ENCODE measurements around the gene FXYD6. TPM values are rescaled to one million over a fixed set of nuclear protein-coding genes. Genes with fewer than 3 reads are reported as not detected.

Gene FXYD6
- total RNA-seq, 3 donors from 2014 or later, result 10.2 to 246 (median 15.9) TPM

- no peaks in the 10 kb centered on the region for H3K9me3 ChIP-seq
- intact Hi-C loops (cut with DNase I, micrococcal nuclease), result loop anchor here (5.0 to 10.0 kb wide), 3 partner anchors 75 to 215 kb away; no protein-coding TSS in a partner anchor
- ATAC-seq (no peak), DNase-seq (no peak)
- TF ChIP-seq CTCF (IDR thresholded peaks at IDR 0.05), result no peak
- H3K4me3 ChIP-seq, result no peak overlapping the region
- H3K36me3 ChIP-seq (ENCODE audit: low read depth), result no peaks in the 10 kb centered on the region
- H3K4me1 ChIP-seq (ENCODE audit: low read depth), result no peaks in the 10 kb centered on the region
Observed at GRCh38 chr11:117839936-117840813, 36.3 kb downstream of the FXYD6 start.

- no peaks in the 10 kb centered on the region for H3K4me1 ChIP-seq (ENCODE audit: low read depth)
- peak in 1 of 3 donors; percentile 12 for DNase-seq
- no peak for ATAC-seq
- intact Hi-C loops (cut with DNase I, micrococcal nuclease), result loop anchor here in 1 of 2 donors (10.0 kb wide), 1 partner anchor 215 kb away; no protein-coding TSS in a partner anchor
- no peaks in the 10 kb centered on the region for H3K36me3 ChIP-seq (ENCODE audit: low read depth)
- no peaks in the 10 kb centered on the region for H3K9me3 ChIP-seq
- no peak for TF ChIP-seq CTCF (IDR thresholded peaks at IDR 0.05)
- no peak overlapping the region for H3K4me3 ChIP-seq
Observed at GRCh38 chr11:117839380-117839881, 37.0 kb downstream of the FXYD6 start.

GRCh38 chr11:117838901-117839300 lies 37.6 kb downstream of the FXYD6 start:
- Histone ChIP-seq H3K4me1 (ENCODE audit: low read depth) (no peaks in the 10 kb centered on the region), H3K9me3 (no peaks in the 10 kb centered on the region), H3K36me3 (ENCODE audit: low read depth) (no peaks in the 10 kb centered on the region), H3K4me3 (no peak overlapping the region)
- ATAC-seq, result no peak
- DNase-seq, result no peak
- intact Hi-C loops (cut with DNase I, micrococcal nuclease), result loop anchor here in 1 of 2 donors (10.0 kb wide), 1 partner anchor 216 kb away; no protein-coding TSS in a partner anchor
- no peak for TF ChIP-seq CTCF (IDR thresholded peaks at IDR 0.05)

- ATAC-seq (no peak), DNase-seq (peak in 2 of 3 donors; percentile 8 to 12)
- intact Hi-C loops (cut with DNase I, micrococcal nuclease), result loop anchor here in 1 of 2 donors (10.0 kb wide), 1 partner anchor 217 kb away; no protein-coding TSS in a partner anchor
- Histone ChIP-seq H3K36me3 (ENCODE audit: low read depth) (no peaks in the 10 kb centered on the region), H3K9me3 (no peaks in the 10 kb centered on the region), H3K4me1 (ENCODE audit: low read depth) (no peaks in the 10 kb centered on the region), H3K4me3 (no peak overlapping the region)
- no peak for TF ChIP-seq CTCF (IDR thresholded peaks at IDR 0.05)
Observed at GRCh38 chr11:117837791-117838190, 38.7 kb downstream of the FXYD6 start.

- H3K9me3 ChIP-seq, result no peaks in the 10 kb centered on the region
- ATAC-seq (no peak), DNase-seq (peak in 2 of 3 donors; percentile 16 to 35)
- H3K4me3 ChIP-seq, result no peak overlapping the region
- H3K4me1 ChIP-seq (ENCODE audit: low read depth), result no peaks in the 10 kb centered on the region
- no peaks in the 10 kb centered on the region for H3K36me3 ChIP-seq (ENCODE audit: low read depth)
- no peak for TF ChIP-seq CTCF (IDR thresholded peaks at IDR 0.05)
- intact Hi-C loops (cut with DNase I, micrococcal nuclease), result loop anchor here in 1 of 2 donors (10.0 kb wide), 1 partner anchor 218 kb away; no protein-coding TSS in a partner anchor
Observed at GRCh38 chr11:117837070-117837776, 39.2 kb downstream of the FXYD6 start.

All from mucosa of descending colon (tissue), 3 donors.